Right lobe of liver (tissue), 4 donors: ENCODE data around the gene ITSN1.

Source experiments
- CTCF ChIP-seq, 4 donors: fragments of 200-600 bp in 3 of 4; fragments of 450-650 bp in 1 of 4; IDR thresholded peaks; one replicate each; pipeline versions ENCODE4 v1.5.1 to v1.8.0; 2016 to 2022; ENCODE audit warnings: antibody characterized with exemption in 4 of 4, mild to moderate bottlenecking in 2 of 4
- POLR2A ChIP-seq: fragments of 450-650 bp; IDR thresholded peaks from one replicate; pipeline ENCODE4 v1.6.1; 2017; ENCODE audit warnings: antibody characterized with exemption, mild to moderate bottlenecking
- donor health status: DM: no; HTN: no; CAD: no.
- donor health status: DM: no; HTN: no; CAD: no.
- donor health status: DM: no; HTN: yes; CAD: no.

GRCh38 chr21:33670076-33670978 lies 28.0 kb downstream of the ITSN1 start:
- no peak for TF ChIP-seq POLR2A
- no peak for TF ChIP-seq CTCF (IDR thresholded peaks at IDR 0.05)
